ENCODE data around the gene ALDOC. TPM values are rescaled to one million over a fixed set of nuclear protein-coding genes. Genes with fewer than 3 reads are reported as not detected.

The ALDOC gene
- total and polyA plus RNA-seq, 4 donors = 15.4 to 30.4 (median 24.6) TPM

GRCh38 chr17:28552176-28552999 is 24.3 kb downstream of the ALDOC start, which contains the start of gene UNC119:
UNC119 (minus strand) TSS chr17:28552624; CDS start chr17:28552557, 67 bp downstream.
- H3K36me3 ChIP-seq (ENCODE audit: control insufficient read depth in 1 of 2, insufficient read depth in 2 of 2, low read length in 1 of 2) = peaks cover 0 to 6% of the 10 kb centered on the region in 2 donors
- 1 to 3% methylated on average over 24 to 67 of the region's 67 CpGs for WGBS, 2 donors
- intact Hi-C loops (cut with DNase I) = loop anchor here (2.0 to 5.0 kb wide), 2 partner anchors 45 to 46 kb away; partner anchors contain the start of gene SPAG5 (in 2 of the 2)
- H3K9me3 ChIP-seq (ENCODE audit: control insufficient read depth, low read length) = no peaks in the 10 kb centered on the region
- H3K27ac ChIP-seq (ENCODE audit: low read depth in 1 of 2, low read length in 2 of 2) = peak within 1 kb of the TSS in 1 of 2 donors; percentile 29
- no peaks in the 10 kb centered on the region for H3K4me1 ChIP-seq (ENCODE audit: control insufficient read depth in 1 of 2, insufficient read depth in 2 of 2, low read length in 2 of 2)
- DNase-seq (peak; percentile 80 to 93), ATAC-seq (ENCODE audit: low FRiP score) (peak; percentile 91)
- H3K27me3 ChIP-seq (ENCODE audit: control insufficient read depth in 1 of 2, insufficient read depth in 2 of 2, low read length in 1 of 2) = no peaks in the 10 kb centered on the region
- peak within 1 kb of the TSS; percentile 71 to 86 for H3K4me3 ChIP-seq (ENCODE audit: low read length in 2 of 2)

- Histone ChIP-seq H3K9me3 (ENCODE audit: control insufficient read depth, low read length) (no peaks in the 10 kb centered on the region), H3K27me3 (ENCODE audit: control insufficient read depth in 1 of 2, insufficient read depth in 2 of 2, low read length in 1 of 2) (no peaks in the 10 kb centered on the region), H3K36me3 (ENCODE audit: control insufficient read depth in 1 of 2, insufficient read depth in 2 of 2, low read length in 1 of 2) (peaks cover 0 to 6% of the 10 kb centered on the region in 2 donors), H3K4me3 (ENCODE audit: low read length in 2 of 2) (peak overlapping the region; percentile 71 to 86), H3K27ac (ENCODE audit: low read depth in 1 of 2, low read length in 2 of 2) (no peak overlapping the region), H3K4me1 (ENCODE audit: control insufficient read depth in 1 of 2, insufficient read depth in 2 of 2, low read length in 2 of 2) (no peaks in the 10 kb centered on the region)
- DNase-seq = peak in 1 of 2 donors; percentile 61
- ATAC-seq (ENCODE audit: low FRiP score) = no peak
- 11 to 15% methylated on average over 9 to 10 of the region's 10 CpGs for WGBS, 2 donors
- intact Hi-C loops (cut with DNase I) = loop anchor here (2.0 to 5.0 kb wide), 2 partner anchors 46 to 47 kb away; partner anchors contain the start of gene SPAG5 (in 2 of the 2)
These were observed 25.1 kb downstream of the ALDOC start for GRCh38 chr17:28551421-28552175.

GRCh38 chr17:28550858-28551257 is 25.8 kb downstream of the ALDOC start:
- Histone ChIP-seq H3K9me3 (ENCODE audit: control insufficient read depth, low read length) (no peaks in the 10 kb centered on the region), H3K27ac (ENCODE audit: low read depth in 1 of 2, low read length in 2 of 2) (no peak overlapping the region), H3K36me3 (ENCODE audit: control insufficient read depth in 1 of 2, insufficient read depth in 2 of 2, low read length in 1 of 2) (peaks cover 0 to 5% of the 10 kb centered on the region in 2 donors), H3K4me3 (ENCODE audit: low read length in 2 of 2) (no peak overlapping the region), H3K4me1 (ENCODE audit: control insufficient read depth in 1 of 2, insufficient read depth in 2 of 2, low read length in 2 of 2) (no peaks in the 10 kb centered on the region), H3K27me3 (ENCODE audit: control insufficient read depth in 1 of 2, insufficient read depth in 2 of 2, low read length in 1 of 2) (no peaks in the 10 kb centered on the region)
- DNase-seq = peak in 1 of 2 donors; percentile 43
- intact Hi-C loops (cut with DNase I) = loop anchor here in 1 of 2 donors (5.0 kb wide), 1 partner anchor 46 kb away; the partner anchor contains the start of gene SPAG5
- no peak for ATAC-seq (ENCODE audit: low FRiP score)
- 89 to 100% methylated on average over 1 of the region's 1 CpG for WGBS, 2 donors

GRCh38 chr17:28549236-28550132 is 27.2 kb downstream of the ALDOC start:
- H3K27ac ChIP-seq (ENCODE audit: low read depth in 1 of 2, low read length in 2 of 2) = no peak overlapping the region
- H3K9me3 ChIP-seq (ENCODE audit: control insufficient read depth, low read length) = no peaks in the 10 kb centered on the region
- DNase-seq = peak in 1 of 2 donors; percentile 28
- H3K4me1 ChIP-seq (ENCODE audit: control insufficient read depth in 1 of 2, insufficient read depth in 2 of 2, low read length in 2 of 2) = no peaks in the 10 kb centered on the region
- H3K4me3 ChIP-seq (ENCODE audit: low read length in 2 of 2) = no peak overlapping the region
- ATAC-seq (ENCODE audit: low FRiP score) = no peak
- intact Hi-C loops (cut with DNase I) = loop anchor here in 1 of 2 donors (5.0 kb wide), 2 partner anchors 48 to 63 kb away; partner anchors contain the start of genes RSKR and SPAG5
- 90 to 96% methylated on average over 3 of the region's 3 CpGs for WGBS, 2 donors
- H3K27me3 ChIP-seq (ENCODE audit: control insufficient read depth in 1 of 2, insufficient read depth in 2 of 2, low read length in 1 of 2) = no peaks in the 10 kb centered on the region
- H3K36me3 ChIP-seq (ENCODE audit: control insufficient read depth in 1 of 2, insufficient read depth in 2 of 2, low read length in 1 of 2) = peaks cover 0 to 5% of the 10 kb centered on the region in 2 donors

- Histone ChIP-seq H3K4me1 (ENCODE audit: control insufficient read depth in 1 of 2, insufficient read depth in 2 of 2, low read length in 2 of 2) (no peaks in the 10 kb centered on the region), H3K27me3 (ENCODE audit: control insufficient read depth in 1 of 2, insufficient read depth in 2 of 2, low read length in 1 of 2) (no peaks in the 10 kb centered on the region), H3K27ac (ENCODE audit: low read depth in 1 of 2, low read length in 2 of 2) (no peak overlapping the region), H3K36me3 (ENCODE audit: control insufficient read depth in 1 of 2, insufficient read depth in 2 of 2, low read length in 1 of 2) (peaks cover 0 to 2% of the 10 kb centered on the region in 2 donors), H3K4me3 (ENCODE audit: low read length in 2 of 2) (no peak overlapping the region), H3K9me3 (ENCODE audit: control insufficient read depth, low read length) (no peaks in the 10 kb centered on the region)
- DNase-seq (peak in 1 of 2 donors; percentile 35), ATAC-seq (ENCODE audit: low FRiP score) (no peak)
- 88 to 90% methylated on average over 6 of the region's 6 CpGs for WGBS, 2 donors
- intact Hi-C loops (cut with DNase I) = loop anchor here in 1 of 2 donors (5.0 kb wide), 1 partner anchor 64 kb away; the partner anchor contains the start of gene RSKR
These were observed 28.1 kb downstream of the ALDOC start for GRCh38 chr17:28548417-28549130.

GRCh38 chr17:28547623-28548416 is 28.9 kb downstream of the ALDOC start:
- peak; percentile 70 for ATAC-seq (ENCODE audit: low FRiP score)
- intact Hi-C loops (cut with DNase I) = loop anchor here (2.0 to 5.0 kb wide), 2 partner anchors 64 to 65 kb away; partner anchors contain the start of gene RSKR (in 1 of the 2)
- Histone ChIP-seq H3K27me3 (ENCODE audit: control insufficient read depth in 1 of 2, insufficient read depth in 2 of 2, low read length in 1 of 2) (no peaks in the 10 kb centered on the region), H3K27ac (ENCODE audit: low read depth in 1 of 2, low read length in 2 of 2) (no peak overlapping the region), H3K4me1 (ENCODE audit: control insufficient read depth in 1 of 2, insufficient read depth in 2 of 2, low read length in 2 of 2) (no peaks in the 10 kb centered on the region), H3K9me3 (ENCODE audit: control insufficient read depth, low read length) (no peaks in the 10 kb centered on the region), H3K36me3 (ENCODE audit: control insufficient read depth in 1 of 2, insufficient read depth in 2 of 2, low read length in 1 of 2) (peaks cover 0 to 2% of the 10 kb centered on the region in 2 donors), H3K4me3 (ENCODE audit: low read length in 2 of 2) (no peak overlapping the region)
- peak; percentile 81 to 93 for DNase-seq
- WGBS, 2 donors = 72 to 73% methylated on average over 26 of the region's 26 CpGs

- Histone ChIP-seq H3K4me3 (ENCODE audit: low read length in 2 of 2) (no peak overlapping the region), H3K36me3 (ENCODE audit: control insufficient read depth in 1 of 2, insufficient read depth in 2 of 2, low read length in 1 of 2) (peaks cover 0 to 2% of the 10 kb centered on the region in 2 donors), H3K27me3 (ENCODE audit: control insufficient read depth in 1 of 2, insufficient read depth in 2 of 2, low read length in 1 of 2) (no peaks in the 10 kb centered on the region), H3K27ac (ENCODE audit: low read depth in 1 of 2, low read length in 2 of 2) (no peak overlapping the region), H3K4me1 (ENCODE audit: control insufficient read depth in 1 of 2, insufficient read depth in 2 of 2, low read length in 2 of 2) (no peaks in the 10 kb centered on the region), H3K9me3 (ENCODE audit: control insufficient read depth, low read length) (no peaks in the 10 kb centered on the region)
- intact Hi-C loops (cut with DNase I) = loop anchor here (2.0 to 5.0 kb wide), 2 partner anchors 65 to 66 kb away; partner anchors contain the start of gene RSKR (in 1 of the 2)
- DNase-seq (peak in 1 of 2 donors; percentile 46), ATAC-seq (ENCODE audit: low FRiP score) (no peak)
- WGBS, 2 donors = 91 to 93% methylated on average over 14 of the region's 14 CpGs
These were observed 29.5 kb downstream of the ALDOC start for GRCh38 chr17:28547096-28547622.

All from aorta (tissue), 5 donors.